Activated T-helper 2 cell treated with anti-CD3 and anti-CD28 coated beads, Interferon-gamma antibody, Interleukin-2, Interleukin-4, amounts not matched to agents 10 μg/mL and 5 μg/mL and 100 μg/mL, durations not matched to agents 14 hours and 24 hours and 36 hours (primary cell): Measurements from ENCODE around the gene HEATR3. TPM values are rescaled to one million over a fixed set of nuclear protein-coding genes. Genes with fewer than 3 reads are reported as not detected.
A peak's percentile ranks its signal among the peaks of the same experiment; 100 is the strongest.

Experiments used
- DNase-seq: peaks from one replicate; pipeline ENCODE4 v3.0.0; 2021; ENCODE audit warnings: low spot score
- H3K27ac Mint-ChIP-seq: one replicate; pipeline ENCODE4 v1.8.0; 2021; ENCODE audit warnings: mixed read lengths
- H3K27me3 Mint-ChIP-seq: one replicate; pipeline ENCODE4 v1.8.0; 2021; ENCODE audit warnings: low read depth, mixed read lengths
- H3K36me3 Mint-ChIP-seq: one replicate; pipeline ENCODE4 v1.8.0; 2021; ENCODE audit warnings: low read depth, mixed read lengths
- H3K4me1 Mint-ChIP-seq: one replicate; pipeline ENCODE4 v1.8.0; 2021; ENCODE audit warnings: low read depth, mixed read lengths
- H3K4me3 Mint-ChIP-seq: one replicate; pipeline ENCODE4 v1.8.0; 2021; ENCODE audit warnings: low read depth, mild to moderate bottlenecking, moderate library complexity, mixed read lengths
- H3K9me3 Mint-ChIP-seq: one replicate; pipeline ENCODE4 v1.8.0; 2021; ENCODE audit warnings: mixed read lengths
- intact Hi-C: fragments of 100-400 bp; cut with micrococcal nuclease; formaldehyde crosslinking; loops from one replicate; pipeline ENCODE4 v1.15.1; 2023
- total RNA-seq: library from RNA; stranded (reverse); gene quantifications from 2 replicates; pipeline ENCODE4 v1.2.3, GENCODE V29; 2022

Gene HEATR3, protein sequence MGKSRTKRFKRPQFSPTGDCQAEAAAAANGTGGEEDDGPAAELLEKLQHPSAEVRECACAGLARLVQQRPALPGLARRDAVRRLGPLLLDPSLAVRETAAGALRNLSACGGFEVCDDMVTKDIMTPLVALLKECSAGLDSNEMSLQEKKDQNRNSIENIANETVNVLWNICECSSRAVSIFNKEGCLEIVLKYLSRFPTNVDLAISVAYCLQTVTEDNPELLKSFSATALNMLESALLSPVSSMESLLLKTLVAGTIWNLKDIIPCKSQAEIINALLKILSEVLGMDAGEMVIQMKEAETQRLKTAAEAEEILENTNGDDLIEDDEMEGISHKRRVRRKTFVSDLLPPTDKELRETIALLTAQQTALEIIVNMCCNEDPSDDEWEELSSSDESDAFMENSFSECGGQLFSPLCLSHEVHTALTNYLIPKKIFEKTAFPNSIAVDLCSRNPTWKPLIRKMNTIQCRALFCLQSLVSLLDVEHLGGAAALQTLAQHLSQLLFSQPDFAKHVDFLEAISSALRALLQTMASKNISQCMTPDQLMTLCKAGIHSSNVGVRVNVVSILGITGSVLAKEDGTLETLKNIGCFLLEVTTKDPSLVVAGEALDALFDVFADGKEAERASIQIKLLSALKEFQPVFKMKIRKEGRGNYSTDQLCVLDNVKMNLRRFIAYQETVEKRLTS
- 24.9 and 25.9 TPM in 2 replicates for total RNA-seq

DNA sequence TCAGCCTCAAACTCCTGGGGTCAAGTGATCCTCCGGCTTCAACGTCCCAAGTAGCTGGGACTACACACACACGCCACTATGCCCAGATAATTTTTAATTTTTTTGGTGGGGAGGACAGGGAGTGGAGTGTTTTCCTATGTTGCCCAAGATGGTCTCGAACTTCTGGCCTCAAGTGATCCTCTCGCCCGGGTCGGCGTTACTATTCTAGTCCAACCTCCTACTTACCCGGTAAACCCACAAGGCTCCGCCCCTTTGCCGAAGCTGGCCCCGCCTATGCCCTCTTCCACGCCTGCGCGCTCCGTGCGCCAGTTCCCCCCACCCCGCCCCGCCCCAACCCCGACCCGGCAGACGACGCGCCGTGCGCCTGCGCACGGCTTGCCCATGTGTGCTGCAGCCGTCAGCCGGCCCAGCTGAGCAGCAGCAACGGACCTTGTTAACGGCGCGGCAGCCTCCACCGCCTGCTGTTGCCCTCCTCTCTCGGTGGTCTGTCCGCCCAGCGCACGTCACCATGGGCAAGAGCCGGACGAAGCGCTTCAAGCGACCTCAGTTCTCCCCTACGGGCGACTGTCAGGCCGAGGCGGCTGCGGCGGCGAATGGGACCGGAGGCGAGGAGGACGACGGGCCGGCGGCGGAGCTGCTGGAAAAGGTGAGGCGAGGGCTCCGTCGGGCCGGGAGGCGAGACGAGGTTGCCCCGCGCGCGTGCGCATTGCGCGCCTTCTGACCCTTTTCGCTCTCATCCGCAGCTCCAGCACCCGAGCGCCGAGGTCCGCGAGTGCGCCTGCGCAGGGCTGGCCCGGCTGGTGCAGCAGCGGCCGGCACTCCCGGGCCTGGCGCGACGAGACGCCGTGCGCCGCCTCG, at the start of gene HEATR3:
HEATR3 (plus strand) TSS at position 347 of the 858 bp plus-strand sequence; CDS start at position 509, 162 bp downstream.
- no peaks in the 10 kb centered on the region for H3K9me3 Mint-ChIP-seq
- H3K27ac Mint-ChIP-seq = peak within 1 kb of the TSS; percentile 92
- H3K4me3 Mint-ChIP-seq = peak within 1 kb of the TSS; percentile 87
- peaks cover 31% of the 10 kb centered on the region for H3K36me3 Mint-ChIP-seq
- peaks cover 32% of the 10 kb centered on the region for H3K4me1 Mint-ChIP-seq
- DNase-seq = peak; percentile 94
- intact Hi-C loops = loop anchor here (1.0 to 10.0 kb wide), 3 partner anchors 41 to 679 kb away; partner anchors contain the start of genes CNEP1R1 and CYLD
- H3K27me3 Mint-ChIP-seq = no peaks in the 10 kb centered on the region

DNA sequence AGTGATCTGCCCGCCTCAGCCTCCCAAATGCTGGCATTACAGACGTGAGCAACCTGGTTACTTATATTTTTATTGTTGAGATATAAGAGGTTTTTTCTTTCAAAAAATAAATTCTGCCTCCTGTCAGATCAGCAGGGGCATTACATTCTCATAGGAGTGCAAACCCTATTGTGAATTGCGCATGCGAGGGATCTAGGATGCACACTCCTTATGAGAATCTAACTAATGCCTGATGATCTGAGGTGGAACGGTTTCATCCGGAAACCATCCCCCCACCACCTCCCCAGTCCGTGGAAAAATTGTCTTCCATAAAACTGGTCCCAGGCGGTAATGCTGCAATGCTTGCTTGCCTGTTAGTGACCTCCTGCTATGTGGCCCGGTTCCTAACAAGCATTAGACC, 48.2 kb upstream of the HEATR3 start:
- H3K27me3 Mint-ChIP-seq = peaks cover 7% of the 10 kb centered on the region
- no peaks in the 10 kb centered on the region for H3K36me3 Mint-ChIP-seq
- H3K27ac Mint-ChIP-seq = no peak overlapping the region
- no peak for DNase-seq
- no peak overlapping the region for H3K4me3 Mint-ChIP-seq
- H3K9me3 Mint-ChIP-seq = no peaks in the 10 kb centered on the region
- intact Hi-C loops = no loop called here
- no peaks in the 10 kb centered on the region for H3K4me1 Mint-ChIP-seq

DNA sequence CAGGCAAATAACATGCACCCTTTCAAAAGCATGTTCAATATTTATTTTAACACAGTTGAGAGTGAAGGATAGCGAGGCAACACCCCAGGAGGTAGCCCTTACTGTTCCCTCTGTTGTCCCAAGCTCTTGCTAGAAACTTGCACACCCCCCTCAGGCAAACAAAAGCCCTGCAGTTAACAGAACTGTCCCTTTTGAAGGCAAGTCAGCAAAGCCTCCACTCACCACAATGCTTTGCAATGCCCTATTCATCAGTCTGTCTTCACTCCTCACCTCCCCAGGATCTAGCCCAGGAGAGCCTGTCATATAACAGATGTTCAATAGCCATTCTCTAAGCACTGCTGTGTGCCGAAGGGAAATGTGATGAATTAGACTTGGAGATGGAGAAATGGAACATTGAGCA, 44.2 kb upstream of the HEATR3 start:
- Mint-ChIP-seq H3K4me3 (no peak overlapping the region), H3K9me3 (no peaks in the 10 kb centered on the region), H3K27me3 (peaks cover 6% of the 10 kb centered on the region), H3K36me3 (no peaks in the 10 kb centered on the region), H3K4me1 (peaks cover 11% of the 10 kb centered on the region), H3K27ac (no peak overlapping the region)
- intact Hi-C loops = loop anchor here (10.0 kb wide), 2 partner anchors 313 to 723 kb away; partner anchors contain the start of gene CYLD
- DNase-seq = no peak

DNA sequence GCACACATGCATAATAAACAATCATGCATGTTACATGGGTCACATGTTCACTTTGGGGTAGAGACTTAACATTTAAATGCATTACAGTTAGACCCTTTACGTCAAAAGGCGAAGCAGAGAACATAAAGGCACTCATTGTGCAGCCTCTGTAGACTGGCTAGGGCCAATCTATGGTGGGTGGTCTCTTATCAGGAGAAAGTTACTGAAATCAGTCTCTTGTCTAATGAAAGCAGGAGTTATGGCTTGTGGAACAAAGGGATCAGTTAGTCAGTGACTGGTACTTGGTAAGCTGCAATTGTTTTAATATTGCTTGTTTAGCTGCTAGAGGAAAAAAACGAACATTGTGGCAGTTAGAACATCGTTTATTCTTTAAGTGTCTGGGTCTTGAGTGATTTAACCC, 42.1 kb upstream of the HEATR3 start:
- no peak overlapping the region for H3K4me3 Mint-ChIP-seq

DNA sequence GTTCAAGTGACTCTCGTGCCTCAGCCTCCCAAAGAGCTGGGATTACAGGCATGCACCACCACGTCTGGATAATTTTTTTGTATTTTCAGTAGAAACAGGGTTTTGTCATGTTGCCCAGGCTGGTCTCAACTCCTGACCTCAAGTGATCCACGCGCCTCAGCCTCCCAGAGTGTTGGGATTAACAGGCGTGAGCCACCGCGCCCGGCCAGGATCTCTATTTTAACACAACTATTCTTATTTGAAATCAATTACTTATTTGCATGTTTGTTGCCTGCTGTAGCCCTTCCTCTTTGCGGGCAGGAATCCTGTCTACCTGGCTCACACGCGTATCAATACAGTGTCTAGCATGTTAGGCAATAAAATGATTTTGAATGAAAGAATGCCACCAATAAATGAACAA, 41.6 kb upstream of the HEATR3 start:
- H3K9me3 Mint-ChIP-seq = no peaks in the 10 kb centered on the region
- intact Hi-C loops = loop anchor here (10.0 kb wide), 2 partner anchors 311 to 721 kb away; partner anchors contain the start of gene CYLD
- peaks cover 18% of the 10 kb centered on the region for H3K4me1 Mint-ChIP-seq
- peaks cover 4% of the 10 kb centered on the region for H3K27me3 Mint-ChIP-seq
- peak overlapping the region; percentile 95 for H3K4me3 Mint-ChIP-seq
- H3K36me3 Mint-ChIP-seq = peaks cover 6% of the 10 kb centered on the region
- no peak overlapping the region for H3K27ac Mint-ChIP-seq
- DNase-seq = no peak

More for the DNA sequence above, 42.1 kb upstream of the HEATR3 start:
- no peak overlapping the region for H3K27ac Mint-ChIP-seq
- intact Hi-C loops = loop anchor here (10.0 kb wide), 2 partner anchors 311 to 721 kb away; partner anchors contain the start of gene CYLD
- H3K9me3 Mint-ChIP-seq = no peaks in the 10 kb centered on the region
- H3K27me3 Mint-ChIP-seq = peaks cover 6% of the 10 kb centered on the region
- no peak for DNase-seq
- peaks cover 5% of the 10 kb centered on the region for H3K36me3 Mint-ChIP-seq
- H3K4me1 Mint-ChIP-seq = peaks cover 18% of the 10 kb centered on the region

DNA sequence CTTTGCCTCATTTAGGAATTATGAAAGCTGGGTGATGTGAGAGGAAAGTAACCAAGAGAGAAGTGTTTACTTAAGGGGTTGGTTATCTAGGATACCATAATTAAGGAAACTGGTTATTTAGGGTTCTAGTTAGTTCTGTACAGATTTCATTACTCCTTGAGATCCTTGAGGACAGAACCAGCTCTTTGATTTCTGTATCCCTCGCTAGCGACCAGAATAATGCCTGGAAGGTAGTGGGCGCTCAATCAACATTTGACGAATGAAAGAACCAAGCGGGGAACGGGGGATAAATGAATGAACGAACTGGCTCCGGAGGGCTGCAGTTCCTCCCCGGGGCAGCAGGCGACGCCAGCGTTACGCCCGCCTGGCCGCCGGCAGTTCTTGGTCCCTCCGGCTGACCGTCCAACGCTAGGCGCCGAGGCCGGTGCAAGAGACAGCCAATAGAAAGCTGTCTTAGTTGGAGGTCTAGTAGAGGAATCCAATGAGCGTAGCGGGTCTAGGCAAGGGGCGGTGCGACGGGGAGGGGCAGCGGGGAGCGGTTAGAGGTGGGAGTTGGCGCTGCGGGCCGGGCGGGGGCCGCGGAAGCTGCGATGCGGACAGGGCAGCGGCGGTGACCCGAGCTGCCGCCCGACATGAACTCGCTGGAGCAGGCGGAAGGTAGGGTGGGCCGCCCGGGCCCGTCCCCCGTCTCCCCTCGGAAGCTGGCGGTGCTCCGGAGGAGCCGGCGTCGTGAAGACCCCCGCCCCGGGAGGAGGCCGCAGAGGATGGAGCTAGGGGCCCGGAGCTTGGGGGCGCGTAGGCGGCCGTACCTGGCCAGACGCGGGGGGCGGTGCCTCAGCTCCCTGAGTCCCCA, 40.9 kb upstream of the HEATR3 start, which contains the start of gene CNEP1R1:
CNEP1R1 (plus strand) TSS at position 542 of the 853 bp plus-strand sequence; CDS start at position 633, 91 bp downstream.
- peaks cover 4% of the 10 kb centered on the region for H3K27me3 Mint-ChIP-seq
- no peaks in the 10 kb centered on the region for H3K9me3 Mint-ChIP-seq
- intact Hi-C loops = loop anchor here (1.0 to 10.0 kb wide), 6 partner anchors 40 to 781 kb away; partner anchors contain the start of genes CYLD and HEATR3
- peak within 1 kb of the TSS; percentile 95 for H3K4me3 Mint-ChIP-seq
- H3K27ac Mint-ChIP-seq = peak within 1 kb of the TSS; percentile 84
- peak; percentile 93 for DNase-seq
- H3K4me1 Mint-ChIP-seq = peaks cover 18% of the 10 kb centered on the region
- H3K36me3 Mint-ChIP-seq = peaks cover 13% of the 10 kb centered on the region

DNA sequence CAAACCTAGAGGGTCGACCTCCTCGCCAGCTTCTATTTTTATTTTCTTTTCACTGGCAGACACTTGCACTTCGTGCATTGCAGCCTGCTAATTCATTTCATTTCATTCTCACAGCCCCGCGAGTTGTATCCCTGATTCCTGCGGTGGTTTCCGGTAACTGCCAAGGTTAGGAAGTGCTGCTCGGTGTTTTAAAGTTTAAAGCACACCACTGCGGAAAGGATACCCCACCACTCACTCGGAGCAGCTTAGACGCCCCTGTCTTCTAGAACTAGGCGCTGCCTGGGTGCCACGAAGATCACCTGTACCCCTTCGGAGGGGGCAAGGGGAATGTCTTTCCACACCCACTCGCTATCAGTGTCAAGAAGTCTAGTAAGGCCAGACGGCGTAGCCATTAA, 40.2 kb upstream of the HEATR3 start:
- Mint-ChIP-seq H3K4me1 (peaks cover 18% of the 10 kb centered on the region), H3K27ac (peak overlapping the region; percentile 76), H3K9me3 (no peaks in the 10 kb centered on the region), H3K36me3 (peaks cover 18% of the 10 kb centered on the region), H3K27me3 (peaks cover 4% of the 10 kb centered on the region), H3K4me3 (peak overlapping the region; percentile 95)
- intact Hi-C loops = loop anchor here (1.0 to 10.0 kb wide), 6 partner anchors 40 to 781 kb away; partner anchors contain the start of genes CYLD and HEATR3
- DNase-seq = peak; percentile 18

DNA sequence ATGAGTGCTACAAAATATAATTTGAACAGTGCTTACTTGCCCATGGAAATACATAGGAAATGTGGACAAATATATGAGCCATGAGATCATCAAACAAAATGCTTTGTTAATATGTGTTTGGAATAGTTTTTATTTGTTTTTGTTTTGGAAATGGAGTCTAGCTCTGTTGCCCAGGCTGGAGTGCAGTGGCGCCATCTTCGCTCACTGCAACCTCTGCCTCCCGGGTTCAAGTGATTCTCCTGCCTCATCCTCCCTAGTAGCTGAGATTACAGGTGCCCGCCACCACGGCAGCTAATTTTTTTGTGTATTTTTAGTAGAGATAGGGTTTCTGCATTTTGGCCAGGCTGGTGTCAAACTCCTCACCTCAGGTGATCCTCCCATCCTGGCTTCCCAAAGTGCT, 37.9 kb upstream of the HEATR3 start:
- peaks cover 18% of the 10 kb centered on the region for H3K4me1 Mint-ChIP-seq
- H3K9me3 Mint-ChIP-seq = no peaks in the 10 kb centered on the region
- intact Hi-C loops = loop anchor here (10.0 kb wide), 2 partner anchors 307 to 717 kb away; partner anchors contain the start of gene CYLD
- no peaks in the 10 kb centered on the region for H3K27me3 Mint-ChIP-seq
- peaks cover 35% of the 10 kb centered on the region for H3K36me3 Mint-ChIP-seq
- DNase-seq = no peak
- H3K27ac Mint-ChIP-seq = no peak overlapping the region
- H3K4me3 Mint-ChIP-seq = no peak overlapping the region

DNA sequence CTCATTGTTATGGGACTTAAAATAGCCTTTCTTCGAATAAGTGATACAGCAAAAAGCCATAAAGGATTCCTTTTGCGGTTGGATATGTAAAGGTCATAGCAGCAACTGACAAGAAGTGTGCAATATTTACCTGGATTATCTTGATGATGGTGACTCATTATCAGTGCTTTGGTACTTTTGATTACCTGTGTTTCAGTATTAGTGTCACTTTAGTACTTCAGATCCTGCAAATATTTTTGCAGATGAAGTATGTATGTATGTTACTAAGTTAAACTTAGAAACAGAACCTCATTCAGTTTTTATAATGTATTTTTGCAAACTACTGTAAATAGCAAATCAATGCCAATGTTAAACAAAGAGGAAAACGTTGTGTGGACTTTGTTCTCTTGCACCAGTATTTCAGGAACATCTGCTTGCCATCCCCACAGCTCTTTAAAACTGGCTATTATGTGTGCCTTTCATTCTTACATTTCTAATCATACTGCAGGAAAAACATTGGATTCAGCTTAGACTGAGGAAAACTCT, 30.2 kb upstream of the HEATR3 start:
- H3K27ac Mint-ChIP-seq = no peak overlapping the region
- no peak overlapping the region for H3K4me3 Mint-ChIP-seq
- DNase-seq = no peak
- intact Hi-C loops = no loop called here
- no peaks in the 10 kb centered on the region for H3K27me3 Mint-ChIP-seq
- H3K9me3 Mint-ChIP-seq = no peaks in the 10 kb centered on the region
- peaks cover 11% of the 10 kb centered on the region for H3K4me1 Mint-ChIP-seq
- peaks cover 51% of the 10 kb centered on the region for H3K36me3 Mint-ChIP-seq

DNA sequence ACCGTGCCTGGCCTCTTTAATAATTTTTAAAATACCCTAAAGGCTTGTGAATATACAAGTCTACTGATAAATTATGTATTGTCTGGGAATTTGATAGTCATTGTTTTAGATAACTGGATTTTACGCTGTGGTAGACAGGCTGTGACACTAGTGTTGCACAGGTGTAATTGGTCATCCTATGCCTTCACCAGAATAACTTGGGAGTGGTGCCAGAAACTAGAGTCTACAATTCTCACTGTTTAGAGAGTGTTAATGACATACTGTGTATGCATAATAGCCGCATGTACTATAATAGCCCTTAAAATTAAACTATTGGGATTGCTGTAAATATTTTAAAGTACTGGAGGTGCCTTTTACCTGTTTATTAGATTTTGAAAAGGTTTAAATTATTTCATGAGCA, 29.3 kb upstream of the HEATR3 start:
- Mint-ChIP-seq H3K27me3 (no peaks in the 10 kb centered on the region), H3K27ac (no peak overlapping the region), H3K36me3 (peaks cover 44% of the 10 kb centered on the region), H3K4me1 (peaks cover 11% of the 10 kb centered on the region), H3K4me3 (no peak overlapping the region), H3K9me3 (no peaks in the 10 kb centered on the region)
- no peak for DNase-seq
- intact Hi-C loops = no loop called here

DNA sequence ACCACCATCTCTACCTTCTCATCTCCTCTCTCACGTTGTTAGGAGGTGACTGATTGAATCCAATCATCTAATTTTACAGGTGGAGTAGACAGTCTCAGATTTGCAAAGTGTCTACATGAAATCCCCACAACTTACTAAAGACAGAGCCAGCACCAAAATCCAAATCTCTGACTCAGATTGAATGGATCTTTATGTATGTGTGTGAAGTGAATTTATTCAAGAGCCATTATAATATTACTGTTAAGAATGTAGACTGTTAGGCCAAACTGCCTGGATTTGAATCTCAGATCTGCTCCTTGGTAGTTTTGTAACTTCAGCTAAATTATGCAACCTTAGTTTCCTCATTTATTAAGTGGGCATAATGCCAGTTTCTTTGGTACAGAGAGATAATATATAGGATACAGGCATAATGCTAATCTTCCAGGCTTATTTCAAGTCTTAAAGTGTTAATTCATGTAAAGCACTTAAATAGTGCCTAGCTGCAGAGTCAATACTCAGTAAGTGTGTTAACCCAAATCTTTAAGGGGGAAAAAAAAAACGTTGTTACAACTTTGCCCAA, 28.0 kb upstream of the HEATR3 start:
- Mint-ChIP-seq H3K27me3 (peaks cover 3% of the 10 kb centered on the region), H3K4me3 (no peak overlapping the region), H3K4me1 (peaks cover 11% of the 10 kb centered on the region), H3K9me3 (no peaks in the 10 kb centered on the region), H3K36me3 (peaks cover 35% of the 10 kb centered on the region), H3K27ac (no peak overlapping the region)
- intact Hi-C loops = no loop called here
- DNase-seq = no peak
